GM19238 (cell line): Measurements from ENCODE around the gene TPRX1.
"Not testable (repeated sequence)": the region's sequence is repeated elsewhere in the genome, so short reads cannot be mapped to it uniquely, and the experiment has no call there.

Experiments used
- DNase-seq: peaks from one replicate; pipeline ENCODE4 v3.0.0; 2011; ENCODE audit warnings: low spot score; ENCODE audit not compliant: insufficient read length

The TPRX1 gene, protein sequence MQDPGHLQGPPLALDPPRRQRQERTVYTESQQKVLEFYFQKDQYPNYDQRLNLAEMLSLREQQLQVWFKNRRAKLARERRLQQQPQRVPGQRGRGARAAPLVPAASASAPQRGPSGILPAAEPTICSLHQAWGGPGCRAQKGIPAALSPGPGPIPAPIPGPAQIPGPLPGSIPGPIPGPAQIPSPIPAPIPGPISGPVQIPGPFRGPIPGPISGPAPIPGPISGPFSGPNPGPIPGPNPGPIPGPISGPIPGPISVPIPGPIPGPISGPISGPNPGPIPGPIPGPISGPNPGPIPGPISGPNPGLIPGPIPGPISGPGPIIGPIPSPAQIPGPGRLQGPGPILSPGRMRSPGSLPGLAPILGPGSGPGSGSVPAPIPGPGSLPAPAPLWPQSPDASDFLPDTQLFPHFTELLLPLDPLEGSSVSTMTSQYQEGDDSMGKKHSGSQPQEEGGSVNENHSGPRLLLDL

GRCh38 chr19:47804451-47804850 lies at the start of gene TPRX1:
TSS of gene TPRX1 (minus strand) at chr19:47804551. CDS start at chr19:47804539, 12 bp downstream.
- not testable (repeated sequence) for DNase-seq

DNA sequence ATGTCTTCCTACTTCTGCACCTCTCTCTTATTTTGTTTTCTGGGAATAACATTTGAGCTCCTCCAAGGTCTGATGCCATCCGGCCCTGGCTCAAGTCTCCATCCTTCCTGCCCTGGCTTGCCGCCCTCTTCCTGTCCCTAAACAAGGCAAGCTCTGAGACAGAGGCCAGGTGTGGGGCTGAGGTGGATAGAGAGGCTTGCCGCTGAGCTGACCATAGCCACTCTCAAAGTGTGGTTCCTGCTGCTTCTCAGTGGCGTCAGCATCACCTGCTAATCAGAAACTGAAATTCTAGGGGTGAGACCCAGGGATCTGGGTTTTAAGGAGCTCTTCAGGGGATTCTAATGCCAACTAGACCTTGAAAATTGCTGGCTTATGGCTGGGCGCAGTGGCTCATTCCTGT lies 48.7 kb upstream of the TPRX1 start:
- no peak for DNase-seq

- DNase-seq: no peak
Measured at GRCh38 chr19:47848823-47849473, 44.6 kb upstream of the TPRX1 start.

DNA sequence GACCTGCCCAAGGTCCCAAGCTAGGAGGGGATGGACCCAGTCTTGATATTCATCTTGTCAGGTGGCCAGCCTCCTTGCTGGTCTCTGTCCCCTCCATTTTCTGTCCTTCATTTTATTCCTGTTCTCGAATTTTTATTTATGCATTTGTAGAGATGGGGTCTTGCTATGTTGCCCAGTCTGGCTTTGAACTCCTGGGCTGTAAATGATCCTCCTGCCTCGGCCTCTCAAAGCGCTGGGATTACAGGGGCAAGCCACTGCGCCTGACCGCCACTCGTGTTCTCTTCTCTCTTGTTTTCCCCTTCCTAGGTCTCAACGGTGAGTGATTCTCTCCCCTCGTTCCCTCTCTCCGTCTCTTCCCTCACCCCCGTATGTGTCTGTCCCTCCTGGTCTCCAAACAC lies 44.1 kb upstream of the TPRX1 start:
- DNase-seq: no peak

DNA sequence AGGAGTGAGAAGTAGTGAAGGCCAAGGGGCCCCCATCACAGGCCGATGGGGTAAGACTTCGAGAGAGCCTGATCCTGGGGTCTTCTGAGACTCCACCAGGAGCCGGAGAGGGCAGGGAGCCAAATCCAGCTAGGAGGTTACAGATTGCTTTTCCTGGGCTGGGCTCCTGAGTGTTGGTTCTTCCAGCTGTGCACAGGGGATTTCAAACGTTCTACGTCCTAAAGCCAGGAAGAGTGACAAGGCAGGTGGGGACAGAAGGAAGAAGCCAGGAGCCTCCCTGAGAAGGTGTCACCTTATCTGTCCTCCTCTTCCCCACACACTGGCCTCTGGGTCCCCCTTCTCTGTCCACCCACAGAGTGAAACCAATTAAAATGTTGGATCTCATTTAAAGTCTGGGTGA lies 38.6 kb upstream of the TPRX1 start:
- DNase-seq: no peak

DNA sequence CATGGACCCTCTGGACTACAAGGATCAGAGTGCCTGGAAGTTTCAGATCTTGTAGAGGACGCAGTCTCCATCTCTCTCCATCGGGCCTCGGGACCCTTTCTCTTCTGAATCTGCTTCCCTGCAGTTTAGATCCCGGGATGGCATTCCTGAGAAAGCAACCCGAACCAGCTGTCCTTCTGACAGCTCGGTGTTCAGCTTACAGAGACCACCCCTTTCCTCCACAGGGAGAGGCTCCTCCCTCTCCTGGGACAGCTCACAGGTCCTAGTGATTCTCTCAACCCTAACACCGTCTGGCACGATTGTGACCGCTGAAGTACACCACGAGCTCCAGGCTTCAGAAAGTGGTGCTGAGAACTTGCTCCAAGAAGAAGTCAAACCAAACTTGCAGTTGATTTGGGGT lies 35.6 kb upstream of the TPRX1 start:
- no peak for DNase-seq

GRCh38 chr19:47839411-47839810 lies 35.1 kb upstream of the TPRX1 start:
- no peak for DNase-seq

DNA sequence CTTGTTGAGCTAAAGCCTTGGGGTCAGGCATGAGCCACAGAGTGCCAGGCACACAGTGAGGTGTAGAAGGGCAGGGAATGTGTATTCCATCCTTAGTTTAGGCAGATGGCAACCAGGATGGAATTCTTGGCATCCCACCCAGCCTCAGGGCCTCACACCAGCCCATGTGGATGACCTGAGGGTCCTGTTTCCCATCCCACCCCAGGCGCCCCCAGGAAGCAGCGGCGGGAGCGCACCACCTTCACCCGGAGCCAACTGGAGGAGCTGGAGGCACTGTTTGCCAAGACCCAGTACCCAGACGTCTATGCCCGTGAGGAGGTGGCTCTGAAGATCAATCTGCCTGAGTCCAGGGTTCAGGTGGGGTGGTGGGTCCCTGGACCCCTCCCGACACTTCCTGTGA lies 31.7 kb upstream of the TPRX1 start:
- DNase-seq: no peak

- no peak for DNase-seq
Measured at GRCh38 chr19:47832723-47833122, 28.4 kb upstream of the TPRX1 start.

GRCh38 chr19:47826800-47827199 lies 22.4 kb upstream of the TPRX1 start:
- no peak for DNase-seq

DNA sequence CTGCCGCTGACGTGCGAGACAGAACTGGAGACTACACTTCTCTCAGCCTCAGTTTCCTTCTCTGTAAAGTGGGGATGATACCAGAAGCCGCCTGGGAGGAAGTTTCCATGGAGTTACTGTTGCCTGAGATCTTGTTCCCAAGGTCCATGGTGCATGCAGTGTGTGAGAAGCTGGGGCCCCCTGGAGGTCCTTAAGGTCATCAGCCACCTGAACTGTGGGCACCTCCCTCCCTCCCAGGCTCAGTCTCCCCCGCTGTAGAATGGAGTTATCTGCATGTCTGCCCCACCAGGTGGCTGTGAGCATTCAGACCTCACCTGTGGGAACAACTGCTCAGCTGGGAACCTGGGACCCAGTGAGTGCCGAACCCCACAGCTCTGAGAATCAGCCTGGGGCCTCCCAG lies 20.0 kb upstream of the TPRX1 start:
- no peak for DNase-seq

- no peak for DNase-seq
Measured at GRCh38 chr19:47821460-47822020, 17.2 kb upstream of the TPRX1 start, which contains the start of gene CRX. TSS of gene CRX (plus strand) at chr19:47821937. CDS start at chr19:47834444, 12,507 bp downstream.

DNA sequence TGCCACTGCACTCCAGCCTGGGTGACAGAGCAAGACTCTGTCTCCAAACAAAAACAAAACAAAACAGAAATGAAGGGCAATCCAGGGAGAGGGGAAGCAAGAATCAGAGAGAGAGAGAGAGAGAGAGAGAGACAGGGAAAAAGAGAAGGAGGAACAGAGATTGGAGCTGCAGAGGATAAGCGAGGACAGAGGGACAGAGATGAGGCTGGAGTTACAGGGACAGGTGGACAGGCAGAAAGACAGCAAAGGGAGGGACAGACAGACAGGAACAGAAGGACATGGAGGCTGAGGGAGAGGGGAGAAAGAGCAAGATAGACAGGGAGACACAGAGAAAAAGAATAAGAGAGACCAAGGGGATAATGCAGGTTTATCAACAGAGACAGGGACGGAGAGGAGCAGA lies 16.1 kb upstream of the TPRX1 start:
- no peak for DNase-seq

GRCh38 chr19:47819858-47820257 lies 15.5 kb upstream of the TPRX1 start:
- DNase-seq: no peak

- DNase-seq: not testable (repeated sequence)
Measured at GRCh38 chr19:47818221-47818620, 13.9 kb upstream of the TPRX1 start.

DNA sequence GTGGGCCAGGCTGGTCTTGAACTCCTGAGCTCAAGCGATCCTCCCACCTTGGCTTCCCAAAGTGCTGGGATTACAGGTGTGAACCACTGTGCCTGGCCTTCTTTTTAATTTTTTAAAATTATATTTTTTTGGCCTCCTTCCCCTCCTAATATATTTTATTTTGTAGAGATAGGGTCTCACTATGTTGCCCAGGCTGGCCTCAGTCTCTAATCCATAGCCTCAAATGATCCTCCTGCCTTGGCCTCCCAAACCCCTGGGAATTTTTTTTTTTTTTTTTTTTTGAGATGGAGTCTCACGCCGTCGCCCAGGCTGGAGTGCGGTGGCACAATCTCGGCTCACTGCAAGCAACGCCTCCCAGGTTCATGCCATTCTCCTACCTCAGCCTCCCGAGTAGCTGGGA lies 11.9 kb upstream of the TPRX1 start:
- DNase-seq: not testable (repeated sequence)

DNA sequence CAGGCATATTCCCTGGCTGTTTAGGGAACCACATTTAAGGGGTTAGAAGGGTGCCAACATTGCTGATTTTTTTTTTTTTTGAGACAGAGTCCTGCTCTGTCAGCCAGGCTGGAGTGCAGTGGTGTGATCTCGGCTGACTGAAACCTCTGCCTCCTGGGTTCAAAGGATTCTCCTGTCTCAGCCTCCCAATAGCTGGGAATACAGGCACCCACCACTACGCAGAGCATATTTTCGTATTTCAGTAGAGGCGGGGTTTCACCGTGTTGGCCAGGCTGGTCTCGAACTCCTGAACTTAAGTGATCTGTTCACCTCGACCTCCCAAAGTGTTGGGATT lies 9.6 kb upstream of the TPRX1 start:
- DNase-seq: no peak

GRCh38 chr19:47813304-47813994 lies 9.1 kb upstream of the TPRX1 start:
- peak; percentile 64 for DNase-seq

- DNase-seq: no peak
Measured at GRCh38 chr19:47806435-47806834, 2.1 kb upstream of the TPRX1 start.

DNA sequence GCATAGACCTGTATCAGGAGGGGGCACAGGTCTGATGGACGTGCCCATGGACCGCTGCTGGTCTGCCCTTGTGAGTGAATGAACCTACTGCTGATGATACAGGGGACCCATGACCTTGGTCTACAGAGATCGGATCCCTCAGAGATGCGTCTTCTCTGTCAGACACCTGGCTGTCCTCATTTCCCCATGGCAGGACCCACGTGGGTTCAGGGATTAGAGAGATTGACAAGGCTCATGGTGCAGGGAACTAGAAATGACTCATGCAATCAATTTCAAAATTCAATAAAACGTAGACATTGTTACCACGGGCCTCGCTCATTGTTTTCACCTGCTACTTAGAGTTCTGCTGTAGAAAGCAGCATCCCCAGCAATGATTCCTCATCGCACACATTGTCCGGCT lies 962 bp upstream of the TPRX1 start:
- no peak for DNase-seq

GRCh38 chr19:47803671-47804070 lies 680 bp downstream of the TPRX1 start:
- not testable (repeated sequence) for DNase-seq

GRCh38 chr19:47803148-47803547 lies 1.2 kb downstream of the TPRX1 start:
- DNase-seq: not testable (repeated sequence)
